Activated CD8-positive, alpha-beta memory T cell treated with anti-CD3 and anti-CD28 coated beads, Interleukin-2, amount 50 U/mL, for 1 hour (primary cell): ENCODE data around the gene FA2H.
"Not testable (repeated sequence)": the region's sequence is repeated elsewhere in the genome, so short reads cannot be mapped to it uniquely, and the experiment has no call there.

Experiments used
- DNase-seq: peaks from one replicate; pipeline ENCODE4 v3.0.0-alpha.2; 2020; ENCODE audit errors: extremely low read depth

FA2H gene

GRCh38 chr16:74724820-74725549 is 49.6 kb downstream of the FA2H start:
- no peak for DNase-seq

- DNase-seq: no peak
These were observed 51.4 kb downstream of the FA2H start for GRCh38 chr16:74723256-74723655.

DNA sequence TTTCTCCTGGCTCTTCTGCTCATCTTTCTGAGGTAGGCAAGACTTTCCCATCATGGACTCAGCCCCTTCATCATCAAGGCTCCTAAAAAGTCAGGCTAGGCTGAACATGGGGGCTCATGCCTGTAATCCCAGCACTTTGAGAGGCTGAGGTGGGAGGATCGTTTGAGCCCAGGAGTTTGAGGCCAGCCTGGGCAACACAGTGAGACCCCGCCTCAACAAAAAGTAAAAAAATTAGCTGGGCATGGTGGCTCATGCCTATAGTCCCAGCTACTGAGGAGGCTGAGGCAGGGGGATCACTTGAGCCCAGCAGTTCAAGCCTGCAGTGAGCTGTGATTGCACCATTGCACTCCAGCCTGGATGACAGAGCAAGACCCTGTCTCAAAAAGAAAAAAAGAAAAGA is 52.5 kb downstream of the FA2H start:
- DNase-seq: not testable (repeated sequence)

GRCh38 chr16:74721716-74722115 is 52.9 kb downstream of the FA2H start:
- DNase-seq: no peak

DNA sequence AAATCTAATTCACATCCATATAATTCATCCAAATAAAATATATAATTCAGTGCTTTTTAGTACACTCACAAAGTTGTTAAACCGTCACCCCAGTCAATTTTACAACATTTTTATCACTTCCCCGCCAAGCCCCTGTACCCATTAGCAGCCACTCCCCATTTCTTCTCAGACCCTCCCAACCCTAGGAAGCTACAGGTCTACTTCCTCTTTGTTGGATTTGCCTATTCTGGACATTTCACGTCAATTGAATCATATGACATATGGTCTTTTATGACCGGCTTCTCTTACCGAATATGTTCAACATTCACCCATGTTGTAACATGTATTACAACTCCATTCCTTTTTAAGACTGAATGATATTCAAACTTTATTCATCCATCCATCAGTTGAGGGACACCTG is 54.0 kb downstream of the FA2H start:
- DNase-seq: no peak

GRCh38 chr16:74718741-74719610 is 55.6 kb downstream of the FA2H start:
- DNase-seq: no peak

- no peak for DNase-seq
These were observed 56.5 kb downstream of the FA2H start for GRCh38 chr16:74718140-74718539.

DNA sequence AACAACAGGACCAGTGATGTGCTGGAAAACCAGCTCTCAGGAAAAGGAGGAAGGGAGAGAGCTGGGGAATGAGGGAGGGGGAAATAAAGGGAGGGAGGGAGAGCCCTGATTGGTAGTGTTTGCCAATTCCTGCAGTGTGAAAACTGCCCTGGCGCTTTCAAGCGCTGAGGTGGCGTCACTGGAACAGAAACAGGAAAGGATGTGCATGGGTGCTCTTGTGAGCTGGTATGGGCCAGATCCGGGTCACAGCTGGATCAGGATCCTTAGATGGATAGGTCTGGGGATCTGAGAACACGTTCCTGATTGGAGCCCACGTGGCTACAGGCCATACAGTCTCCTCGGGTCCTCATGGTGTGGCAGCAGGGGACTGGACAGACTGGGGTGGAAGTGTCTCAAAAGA is 57.3 kb downstream of the FA2H start:
- no peak for DNase-seq

GRCh38 chr16:74716355-74716754 is 58.3 kb downstream of the FA2H start:
- DNase-seq: no peak

- DNase-seq: no peak
These were observed 60.7 kb downstream of the FA2H start for GRCh38 chr16:74713876-74714275.

DNA sequence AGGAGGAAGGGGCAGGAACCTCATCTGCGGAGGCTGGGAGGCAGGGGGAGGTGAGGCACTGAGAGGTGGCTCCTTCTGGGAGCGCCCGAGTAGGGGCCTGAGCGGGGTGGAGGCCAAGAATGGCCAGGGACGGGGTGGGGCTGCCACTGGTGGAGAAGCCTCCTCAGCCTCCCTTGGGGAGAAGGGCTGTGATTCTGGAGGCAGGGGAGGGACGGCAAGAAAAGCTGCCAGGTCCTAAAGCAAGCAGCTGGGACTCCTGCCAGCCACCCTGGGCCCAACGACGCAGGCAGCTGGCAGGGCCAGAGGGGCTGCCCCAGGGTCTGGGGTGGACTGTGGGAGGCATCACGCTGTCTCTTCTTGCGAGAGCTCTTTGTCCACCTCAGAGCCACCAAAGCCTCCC is 61.3 kb downstream of the FA2H start:
- no peak for DNase-seq

- DNase-seq: no peak
These were observed 62.7 kb downstream of the FA2H start for GRCh38 chr16:74711938-74712337.

- no peak for DNase-seq
These were observed 64.2 kb downstream of the FA2H start for GRCh38 chr16:74710401-74710800.

DNA sequence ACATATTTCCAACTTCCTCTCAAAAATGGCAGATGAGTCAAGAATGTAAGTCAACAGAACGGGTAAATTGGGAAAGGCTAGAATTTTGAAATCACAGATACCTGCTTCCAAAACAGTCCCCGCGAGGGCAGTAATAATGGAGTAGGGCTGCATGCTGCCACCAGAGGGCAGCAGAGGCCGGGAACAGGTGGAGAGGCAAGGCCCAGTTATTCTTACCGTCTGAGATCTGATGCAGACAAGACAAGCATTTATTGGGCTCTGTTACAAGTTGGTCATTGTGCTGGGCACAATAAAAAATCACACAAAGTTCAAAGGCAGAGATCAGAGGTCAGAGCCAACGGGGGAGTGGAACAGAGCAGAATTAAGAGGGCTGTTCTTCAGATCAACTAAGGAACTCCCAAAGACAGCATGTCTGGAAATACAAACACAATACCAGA is 65.2 kb downstream of the FA2H start:
- peak; percentile 34 for DNase-seq

- DNase-seq: peak; percentile 13
These were observed 74.0 kb downstream of the FA2H start, which contains the start of gene MLKL for GRCh38 chr16:74700438-74701225. Gene MLKL, minus strand, starts transcription at chr16:74700862. Its CDS starts 5,105 bp downstream, at chr16:74695757.

DNA sequence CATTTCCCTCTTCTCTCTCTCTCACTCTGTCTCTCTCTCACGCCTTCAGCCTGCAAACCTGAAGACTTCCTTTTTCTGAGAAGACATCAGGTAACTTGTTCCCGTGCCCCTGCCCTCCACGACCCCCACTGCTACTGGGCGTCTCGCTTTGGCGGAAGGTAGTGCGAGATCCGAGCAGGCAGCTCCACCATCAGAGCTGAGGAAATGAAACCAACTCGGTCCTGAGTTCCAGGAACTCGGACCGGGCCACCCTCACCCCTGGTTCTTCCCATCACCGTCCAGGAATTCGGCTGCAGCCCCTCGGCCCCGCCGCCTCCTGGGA is 74.5 kb downstream of the FA2H start:
- DNase-seq: no peak

GRCh38 chr16:74699666-74700065 is 75.0 kb downstream of the FA2H start:
- DNase-seq: no peak

- DNase-seq: no peak
These were observed 76.4 kb downstream of the FA2H start for GRCh38 chr16:74698222-74698621.

DNA sequence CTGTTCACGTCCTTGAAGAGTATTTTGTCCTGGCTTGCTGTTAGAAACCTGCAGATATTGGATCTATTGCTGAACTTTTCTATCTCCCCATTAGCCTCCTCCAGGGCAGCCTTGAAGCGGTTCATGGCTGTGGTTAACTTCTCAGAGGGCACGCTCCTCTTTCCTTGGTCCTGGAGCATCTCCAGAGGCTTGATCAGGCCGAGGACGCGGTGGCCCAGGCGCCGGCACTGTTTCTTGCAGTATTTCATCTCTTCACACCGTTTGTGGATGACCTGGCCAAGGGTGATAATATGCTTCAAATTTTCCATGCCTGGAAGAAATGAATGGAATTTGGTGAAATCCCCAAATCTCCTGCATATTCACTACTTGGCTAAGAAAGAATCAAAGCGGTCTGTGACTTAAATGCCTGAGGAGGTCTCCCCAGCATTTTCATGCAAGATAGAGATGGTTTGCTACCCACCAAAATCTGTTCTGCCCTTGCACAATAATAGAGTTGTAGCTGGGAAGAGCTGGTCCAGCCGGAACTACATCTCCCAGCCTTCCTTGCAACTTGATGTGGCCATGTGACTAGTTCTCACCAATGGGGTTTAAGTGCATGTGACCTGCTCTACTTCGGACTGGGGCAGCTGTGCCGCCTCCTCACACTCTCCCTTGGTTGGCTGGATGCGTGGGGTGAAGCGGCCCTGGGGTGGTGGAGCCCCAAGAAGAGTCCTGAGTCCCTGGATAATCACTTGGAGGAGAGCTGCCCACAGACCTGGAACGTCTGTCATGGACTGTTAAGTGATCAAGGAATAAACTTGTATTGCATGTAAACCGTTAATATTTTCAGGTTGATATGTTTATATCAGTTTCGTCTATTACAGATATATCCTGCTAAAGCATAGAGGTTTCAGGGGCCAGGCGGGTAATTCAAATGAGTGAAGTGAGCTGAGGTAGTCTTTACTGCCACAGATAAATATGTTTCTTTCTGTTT is 78.9 kb downstream of the FA2H start:
- peak; percentile 25 for DNase-seq

- no peak for DNase-seq
These were observed 83.3 kb downstream of the FA2H start for GRCh38 chr16:74691093-74691855.
